C4-2B (cell line): ENCODE measurements around the gene SLC1A2.

Source experiments
- ZFX ChIP-seq: fragments of 450-650 bp; IDR thresholded peaks from 2 replicates; pipeline ENCODE4 v1.6.1; 2017
- TF ChIP-seq, protein P1 (sequence below): fragments of 450-650 bp; conservative IDR thresholded peaks from 2 replicates; pipeline ENCODE4 v1.5.1; 2017; ENCODE audit warnings: mild to moderate bottlenecking

DNA sequence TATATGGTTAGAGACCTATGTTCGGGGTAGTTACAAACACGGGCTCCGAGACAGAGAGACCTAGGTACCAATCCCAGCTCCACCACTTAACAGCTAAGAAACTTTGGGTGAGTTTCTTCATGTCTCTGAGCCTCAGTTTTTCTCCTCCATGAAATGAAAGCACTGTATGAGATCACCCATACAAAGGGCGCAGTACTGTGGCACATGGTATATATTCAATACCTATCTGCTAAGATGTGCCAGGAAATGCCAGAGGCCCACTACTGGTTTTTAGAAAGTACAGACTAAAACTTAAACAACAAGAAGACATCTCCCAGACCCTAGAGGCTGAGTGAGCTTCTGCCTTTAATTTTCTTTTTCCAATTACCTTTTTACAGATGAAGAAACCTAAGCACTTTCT is 69.5 kb downstream of the SLC1A2 start:
- TF ChIP-seq, protein P1, sequence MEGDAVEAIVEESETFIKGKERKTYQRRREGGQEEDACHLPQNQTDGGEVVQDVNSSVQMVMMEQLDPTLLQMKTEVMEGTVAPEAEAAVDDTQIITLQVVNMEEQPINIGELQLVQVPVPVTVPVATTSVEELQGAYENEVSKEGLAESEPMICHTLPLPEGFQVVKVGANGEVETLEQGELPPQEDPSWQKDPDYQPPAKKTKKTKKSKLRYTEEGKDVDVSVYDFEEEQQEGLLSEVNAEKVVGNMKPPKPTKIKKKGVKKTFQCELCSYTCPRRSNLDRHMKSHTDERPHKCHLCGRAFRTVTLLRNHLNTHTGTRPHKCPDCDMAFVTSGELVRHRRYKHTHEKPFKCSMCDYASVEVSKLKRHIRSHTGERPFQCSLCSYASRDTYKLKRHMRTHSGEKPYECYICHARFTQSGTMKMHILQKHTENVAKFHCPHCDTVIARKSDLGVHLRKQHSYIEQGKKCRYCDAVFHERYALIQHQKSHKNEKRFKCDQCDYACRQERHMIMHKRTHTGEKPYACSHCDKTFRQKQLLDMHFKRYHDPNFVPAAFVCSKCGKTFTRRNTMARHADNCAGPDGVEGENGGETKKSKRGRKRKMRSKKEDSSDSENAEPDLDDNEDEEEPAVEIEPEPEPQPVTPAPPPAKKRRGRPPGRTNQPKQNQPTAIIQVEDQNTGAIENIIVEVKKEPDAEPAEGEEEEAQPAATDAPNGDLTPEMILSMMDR: no peak
- no peak for TF ChIP-seq ZFX
